Measurements from ENCODE around the gene EFCAB10.
A peak's percentile ranks its signal among the peaks of the same experiment; 100 is the strongest.

Gene EFCAB10

GRCh38 chr7:105581066-105581811 lies at the start of gene EFCAB10:
Gene EFCAB10, minus strand, starts transcription at chr7:105581493. Its CDS starts 30 bp downstream, at chr7:105581463.
- Mint-ChIP-seq H3K9me3 (peaks cover 14% of the 10 kb centered on the region), H3K4me3 (peak within 1 kb of the TSS; percentile 78 to 84 (median 79)), H3K36me3 (ENCODE audit: low read depth) (peaks cover 9% of the 10 kb centered on the region), H3K27me3 (ENCODE audit: low read depth) (no peaks in the 10 kb centered on the region), H3K27ac (peak within 1 kb of the TSS in 1 of 3 experiments; percentile 63), H3K4me1 (peaks cover 6% of the 10 kb centered on the region)
- no peak for TF ChIP-seq CTCF (IDR thresholded peaks at IDR 0.05; ENCODE audit: unreplicated experiment in 3 of 3)

GRCh38 chr7:105625986-105626385 lies 44.7 kb upstream of the EFCAB10 start:
- Mint-ChIP-seq H3K4me1 (peaks cover 14% of the 10 kb centered on the region), H3K36me3 (ENCODE audit: low read depth) (peaks cover 51% of the 10 kb centered on the region), H3K4me3 (no peak overlapping the region), H3K27ac (no peak overlapping the region), H3K9me3 (peaks cover 8% of the 10 kb centered on the region), H3K27me3 (ENCODE audit: low read depth) (no peaks in the 10 kb centered on the region)
- TF ChIP-seq CTCF (IDR thresholded peaks at IDR 0.05; ENCODE audit: unreplicated experiment in 3 of 3) = no peak

- no peak for TF ChIP-seq CTCF (IDR thresholded peaks at IDR 0.05; ENCODE audit: unreplicated experiment in 3 of 3)
- Mint-ChIP-seq H3K4me1 (peaks cover 16% of the 10 kb centered on the region), H3K36me3 (ENCODE audit: low read depth) (peaks cover 43% of the 10 kb centered on the region), H3K4me3 (no peak overlapping the region), H3K27ac (no peak overlapping the region), H3K9me3 (peaks cover 8% of the 10 kb centered on the region), H3K27me3 (ENCODE audit: low read depth) (no peaks in the 10 kb centered on the region)
Measured at GRCh38 chr7:105623906-105624305, 42.6 kb upstream of the EFCAB10 start.

- no peak for TF ChIP-seq CTCF (IDR thresholded peaks at IDR 0.05; ENCODE audit: unreplicated experiment in 3 of 3)
- Mint-ChIP-seq H3K36me3 (ENCODE audit: low read depth) (peaks cover 48% of the 10 kb centered on the region), H3K27ac (no peak overlapping the region), H3K27me3 (ENCODE audit: low read depth) (no peaks in the 10 kb centered on the region), H3K4me1 (peaks cover 16% of the 10 kb centered on the region), H3K9me3 (peaks cover 8% of the 10 kb centered on the region), H3K4me3 (no peak overlapping the region)
Measured at GRCh38 chr7:105623378-105623777, 42.1 kb upstream of the EFCAB10 start.

- no peak for TF ChIP-seq CTCF (IDR thresholded peaks at IDR 0.05; ENCODE audit: unreplicated experiment in 3 of 3)
- Mint-ChIP-seq H3K27ac (peak overlapping the region in 2 of 3 experiments; percentile 38 to 87), H3K4me3 (no peak overlapping the region), H3K36me3 (ENCODE audit: low read depth) (peaks cover 54% of the 10 kb centered on the region), H3K4me1 (peaks cover 16% of the 10 kb centered on the region), H3K9me3 (peaks cover 8% of the 10 kb centered on the region), H3K27me3 (ENCODE audit: low read depth) (no peaks in the 10 kb centered on the region)
Measured at GRCh38 chr7:105622106-105622731, 40.9 kb upstream of the EFCAB10 start.
